ENCODE results near the gene TOR1A.
"Not testable (repeated sequence)": the region's sequence is repeated elsewhere in the genome, so short reads cannot be mapped to it uniquely, and the experiment has no call there.

TOR1A gene

GRCh38 chr9:129809346-129809745 lies 14.6 kb downstream of the TOR1A start:
- TF ChIP-seq, protein P1, sequence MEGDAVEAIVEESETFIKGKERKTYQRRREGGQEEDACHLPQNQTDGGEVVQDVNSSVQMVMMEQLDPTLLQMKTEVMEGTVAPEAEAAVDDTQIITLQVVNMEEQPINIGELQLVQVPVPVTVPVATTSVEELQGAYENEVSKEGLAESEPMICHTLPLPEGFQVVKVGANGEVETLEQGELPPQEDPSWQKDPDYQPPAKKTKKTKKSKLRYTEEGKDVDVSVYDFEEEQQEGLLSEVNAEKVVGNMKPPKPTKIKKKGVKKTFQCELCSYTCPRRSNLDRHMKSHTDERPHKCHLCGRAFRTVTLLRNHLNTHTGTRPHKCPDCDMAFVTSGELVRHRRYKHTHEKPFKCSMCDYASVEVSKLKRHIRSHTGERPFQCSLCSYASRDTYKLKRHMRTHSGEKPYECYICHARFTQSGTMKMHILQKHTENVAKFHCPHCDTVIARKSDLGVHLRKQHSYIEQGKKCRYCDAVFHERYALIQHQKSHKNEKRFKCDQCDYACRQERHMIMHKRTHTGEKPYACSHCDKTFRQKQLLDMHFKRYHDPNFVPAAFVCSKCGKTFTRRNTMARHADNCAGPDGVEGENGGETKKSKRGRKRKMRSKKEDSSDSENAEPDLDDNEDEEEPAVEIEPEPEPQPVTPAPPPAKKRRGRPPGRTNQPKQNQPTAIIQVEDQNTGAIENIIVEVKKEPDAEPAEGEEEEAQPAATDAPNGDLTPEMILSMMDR (IDR thresholded peaks at IDR 0.05; ENCODE audit: extremely low read depth, missing control alignments): no peak
- no peak for DNase-seq (ENCODE audit: low spot score)

DNA sequence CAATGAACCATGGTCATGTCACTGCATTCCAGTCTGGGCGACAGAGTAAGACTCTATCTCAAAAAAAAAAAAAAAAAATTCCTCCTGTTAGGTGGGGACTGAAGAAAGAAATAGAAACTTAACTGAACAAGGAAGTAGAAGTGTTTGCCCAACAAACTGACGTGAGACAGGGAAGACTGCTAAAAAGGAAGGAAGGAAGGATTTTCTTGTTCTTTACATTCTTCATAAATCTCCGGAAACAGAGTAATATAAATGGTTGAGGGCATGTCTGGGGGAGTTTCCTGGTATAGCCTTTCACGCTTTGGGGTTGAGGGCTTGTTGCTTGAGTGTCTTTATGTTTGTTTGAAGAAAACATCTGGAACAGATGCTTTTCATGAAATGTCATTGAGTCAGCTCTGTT lies 17.9 kb downstream of the TOR1A start:
- no peak for DNase-seq (ENCODE audit: low spot score)

GRCh38 chr9:129803676-129804060 lies 20.3 kb downstream of the TOR1A start:
- no peak for DNase-seq (ENCODE audit: low spot score)
- TF ChIP-seq, protein P1 (IDR thresholded peaks at IDR 0.05; ENCODE audit: extremely low read depth, missing control alignments): no peak

More for the DNA sequence above, 17.9 kb downstream of the TOR1A start:
- TF ChIP-seq, protein P1 (IDR thresholded peaks at IDR 0.05; ENCODE audit: extremely low read depth, missing control alignments): no peak

DNA sequence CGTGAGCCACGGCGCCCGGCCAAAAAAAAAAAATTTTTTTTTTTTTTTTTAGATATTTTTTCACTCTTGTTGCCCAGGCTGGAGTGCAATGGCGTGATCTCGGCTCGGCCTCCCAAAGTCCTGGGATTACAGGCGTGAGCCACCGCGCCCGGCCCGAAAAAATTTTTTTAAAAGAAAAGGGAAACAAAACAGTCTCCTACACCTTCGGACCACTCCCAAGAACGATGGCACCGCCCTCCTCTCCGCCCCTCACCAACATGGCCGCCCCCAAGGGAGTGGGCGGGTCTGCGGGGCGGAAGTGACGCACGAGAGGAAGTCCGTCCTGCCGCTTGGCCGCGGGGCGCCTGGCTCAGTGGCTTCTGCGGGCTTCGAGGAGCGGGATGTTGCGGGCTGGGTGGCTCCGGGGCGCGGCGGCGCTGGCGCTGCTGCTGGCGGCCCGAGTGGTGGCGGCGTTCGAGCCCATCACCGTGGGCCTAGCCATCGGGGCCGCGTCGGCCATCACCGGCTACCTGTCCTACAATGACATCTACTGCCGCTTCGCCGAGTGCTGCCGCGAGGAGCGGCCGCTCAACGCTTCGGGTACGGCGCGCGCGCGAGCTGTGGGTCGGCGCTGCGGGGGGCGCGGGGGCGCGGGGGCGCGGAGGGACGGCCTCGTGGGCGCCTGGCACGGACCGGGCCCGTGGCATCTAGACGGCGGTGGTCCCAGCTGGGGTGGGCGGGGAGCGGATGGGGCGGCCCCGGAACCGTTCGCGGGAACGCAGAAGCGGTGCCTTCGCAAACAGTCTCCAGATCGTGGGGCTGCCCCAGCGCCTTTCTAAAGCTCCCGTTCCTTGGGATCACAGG lies 20.9 kb downstream of the TOR1A start, which contains the start of gene TOR1B:
TSS of gene TOR1B (plus strand) at position 352 of the 843 bp plus-strand sequence. CDS start at position 381, 29 bp downstream.
- TF ChIP-seq, protein P1 (IDR thresholded peaks at IDR 0.05; ENCODE audit: extremely low read depth, missing control alignments): no peak
- DNase-seq (ENCODE audit: low spot score): peak; percentile 94

DNA sequence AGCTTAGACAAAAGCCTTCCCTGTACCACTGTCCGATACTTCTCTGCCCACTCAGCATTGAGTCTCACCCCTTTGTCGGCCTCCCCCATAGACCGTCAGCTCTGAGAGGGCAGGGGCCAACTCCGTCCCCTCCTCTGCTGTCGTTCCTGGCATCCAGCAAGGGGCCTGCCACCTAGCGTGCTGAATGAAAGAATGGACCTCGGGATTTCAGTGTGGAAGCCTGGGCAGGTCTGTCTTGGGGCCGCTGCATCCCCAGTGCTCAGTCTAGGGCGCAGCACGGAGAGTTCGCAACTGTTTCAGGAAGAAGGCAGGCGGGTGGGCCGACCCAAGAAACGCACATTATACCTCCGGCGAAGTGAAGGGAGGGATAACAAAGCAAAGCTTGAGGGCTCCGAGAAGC lies 22.4 kb downstream of the TOR1A start:
- TF ChIP-seq, protein P1 (IDR thresholded peaks at IDR 0.05; ENCODE audit: extremely low read depth, missing control alignments): no peak
- no peak for DNase-seq (ENCODE audit: low spot score)

DNA sequence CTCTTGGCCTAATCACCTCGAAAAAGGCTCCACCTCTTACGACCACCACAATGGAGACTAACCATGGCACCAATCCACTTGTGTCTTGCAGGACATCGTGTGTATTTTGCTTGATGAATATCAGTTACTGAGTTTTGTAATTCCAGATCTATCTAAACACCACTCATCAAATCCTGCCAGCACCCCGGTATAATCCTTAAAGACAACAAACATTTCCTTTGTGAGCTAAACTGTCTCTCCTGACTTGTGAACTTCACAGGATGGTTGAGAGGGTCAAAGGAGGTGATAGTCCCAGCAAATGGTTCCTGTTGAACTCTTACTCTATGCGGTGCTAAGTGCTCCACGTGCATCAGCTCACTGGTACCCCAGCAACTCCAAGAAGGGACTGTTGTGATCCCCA lies 25.0 kb downstream of the TOR1A start:
- TF ChIP-seq, protein P1 (IDR thresholded peaks at IDR 0.05; ENCODE audit: extremely low read depth, missing control alignments): no peak
- no peak for DNase-seq (ENCODE audit: low spot score)

DNA sequence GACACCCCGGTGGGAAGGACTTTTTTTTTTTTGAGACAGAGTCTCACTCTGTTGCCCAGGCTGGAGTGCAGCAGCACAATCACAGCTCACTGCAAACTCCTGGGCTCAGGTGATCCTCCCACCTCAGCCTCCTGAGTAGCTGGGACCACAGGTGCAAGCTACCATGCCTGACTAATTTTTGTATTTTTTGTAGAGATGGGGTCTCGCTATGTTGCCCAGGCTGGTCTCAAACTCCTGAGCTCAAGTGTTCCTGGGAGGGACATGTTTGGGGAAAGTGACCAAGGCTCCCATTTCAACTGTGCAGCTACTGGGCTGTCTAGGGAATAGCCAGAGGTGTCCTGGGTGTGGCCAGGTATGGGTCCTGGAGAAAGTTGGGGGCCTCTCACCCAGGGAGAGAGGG lies 27.9 kb downstream of the TOR1A start:
- DNase-seq (ENCODE audit: low spot score): not testable (repeated sequence)

DNA sequence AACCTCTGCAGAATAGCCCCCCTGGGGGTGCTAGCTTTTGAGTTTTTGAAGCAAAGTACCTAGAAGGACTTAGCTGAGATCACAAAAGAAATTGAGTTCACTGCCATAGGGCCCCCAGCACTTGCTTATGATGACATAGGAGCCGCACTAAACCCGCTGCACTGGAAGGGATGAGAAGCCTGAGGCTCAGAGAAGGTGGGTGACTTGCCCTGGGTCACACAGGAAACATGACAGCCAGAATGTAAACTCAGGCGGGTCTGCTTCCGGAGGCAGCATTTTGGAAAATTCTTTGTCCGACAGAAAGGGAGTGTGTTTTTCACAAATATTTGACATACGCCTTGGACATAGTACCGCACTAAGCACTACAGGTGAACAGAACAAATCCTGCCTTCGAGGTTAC lies 29.4 kb downstream of the TOR1A start:
- DNase-seq (ENCODE audit: low spot score): no peak
- TF ChIP-seq, protein P1 (IDR thresholded peaks at IDR 0.05; ENCODE audit: extremely low read depth, missing control alignments): no peak

All from GM20000 (cell line).